Measurements from ENCODE around the gene DLX2. TPM values are rescaled to one million over a fixed set of nuclear protein-coding genes. Genes with fewer than 3 reads are reported as not detected.

DLX2 gene
- total and polyA plus RNA-seq, 2 of the 13 experiments (the other 11 are each of a cell fraction or from before 2014, with no cell fraction given), result 0.07 to 0.15 TPM

- no peak for TF ChIP-seq STAT6 (CRISPR knock-in tag; IDR thresholded peaks at IDR 0.05; ENCODE audit: borderline replicate concordance)
- TF ChIP-seq MTF1 (CRISPR knock-in tag; IDR thresholded peaks at IDR 0.05), result peak; percentile 94
- TF ChIP-seq GRHL1 (CRISPR knock-in tag; conservative IDR thresholded peaks at IDR 0.05), result no peak
- no peak for TF ChIP-seq ZNF18 (CRISPR knock-in tag; IDR thresholded peaks at IDR 0.05; ENCODE audit: insufficient replicate concordance)
- TF ChIP-seq ZNF878 (CRISPR knock-in tag; IDR thresholded peaks at IDR 0.05), result peak; percentile 51; the same call in 1 of the 2 replicates
- peak; percentile 44; the same call in 1 of the 2 replicates for TF ChIP-seq LBX2 (CRISPR knock-in tag; IDR thresholded peaks at IDR 0.05; ENCODE audit: borderline replicate concordance)
- TF ChIP-seq FUBP1 (CRISPR knock-in tag; IDR thresholded peaks at IDR 0.05; ENCODE audit: borderline replicate concordance), result no peak
- no peak for TF ChIP-seq ZMYM3 (CRISPR knock-in tag; IDR thresholded peaks at IDR 0.05)
- TF ChIP-seq ONECUT2 (CRISPR knock-in tag; IDR thresholded peaks at IDR 0.05), result peak; percentile 22; the same call in 1 of the 2 replicates
- TF ChIP-seq MAF1 (CRISPR knock-in tag; IDR thresholded peaks at IDR 0.05; ENCODE audit: borderline replicate concordance), result peak; percentile 73; the same call in 1 of the 2 replicates
- TF ChIP-seq ZNF225 (CRISPR knock-in tag; IDR thresholded peaks at IDR 0.05), result peak; percentile 75; the same call in 1 of the 2 replicates
- TF ChIP-seq MXD1 (CRISPR knock-in tag; IDR thresholded peaks at IDR 0.05), result peak; percentile 97
- no peak for TF ChIP-seq CENPX (CRISPR knock-in tag; IDR thresholded peaks at IDR 0.05)
- no peak for TF ChIP-seq CENPBD1 (CRISPR knock-in tag; IDR thresholded peaks at IDR 0.05; ENCODE audit: borderline replicate concordance, low read depth)
- TF ChIP-seq KDM2A (CRISPR knock-in tag; IDR thresholded peaks at IDR 0.05; ENCODE audit: borderline replicate concordance, low read depth), result peak; percentile 83
- peak; percentile 94; the same call in 1 of the 2 replicates for TF ChIP-seq ZNF580 (CRISPR knock-in tag; IDR thresholded peaks at IDR 0.05; ENCODE audit: borderline replicate concordance, low read depth)
Observed at GRCh38 chr2:172102391-172103359, at the start of gene DLX2 (continued).
